ENCODE data around the gene LRRC56.

Gene LRRC56

GRCh38 chr11:501683-502287 is 35.5 kb upstream of the LRRC56 start:
- in situ Hi-C loops (cut with HindIII; ENCODE audit: low sequenced_read_pairs) = no loop called here
- H3K4me3 ChIP-seq (ENCODE audit: low read depth, low read length) = no peak overlapping the region
- no peak for DNase-seq (ENCODE audit: low read depth, low spot score)
- TF ChIP-seq, protein P1, sequence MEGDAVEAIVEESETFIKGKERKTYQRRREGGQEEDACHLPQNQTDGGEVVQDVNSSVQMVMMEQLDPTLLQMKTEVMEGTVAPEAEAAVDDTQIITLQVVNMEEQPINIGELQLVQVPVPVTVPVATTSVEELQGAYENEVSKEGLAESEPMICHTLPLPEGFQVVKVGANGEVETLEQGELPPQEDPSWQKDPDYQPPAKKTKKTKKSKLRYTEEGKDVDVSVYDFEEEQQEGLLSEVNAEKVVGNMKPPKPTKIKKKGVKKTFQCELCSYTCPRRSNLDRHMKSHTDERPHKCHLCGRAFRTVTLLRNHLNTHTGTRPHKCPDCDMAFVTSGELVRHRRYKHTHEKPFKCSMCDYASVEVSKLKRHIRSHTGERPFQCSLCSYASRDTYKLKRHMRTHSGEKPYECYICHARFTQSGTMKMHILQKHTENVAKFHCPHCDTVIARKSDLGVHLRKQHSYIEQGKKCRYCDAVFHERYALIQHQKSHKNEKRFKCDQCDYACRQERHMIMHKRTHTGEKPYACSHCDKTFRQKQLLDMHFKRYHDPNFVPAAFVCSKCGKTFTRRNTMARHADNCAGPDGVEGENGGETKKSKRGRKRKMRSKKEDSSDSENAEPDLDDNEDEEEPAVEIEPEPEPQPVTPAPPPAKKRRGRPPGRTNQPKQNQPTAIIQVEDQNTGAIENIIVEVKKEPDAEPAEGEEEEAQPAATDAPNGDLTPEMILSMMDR (IDR thresholded peaks at IDR 0.05; ENCODE audit: low read depth, low read length) = no peak

- in situ Hi-C loops (cut with HindIII; ENCODE audit: low sequenced_read_pairs) = no loop called here
- no peak for DNase-seq (ENCODE audit: low read depth, low spot score)
- TF ChIP-seq, protein P1 (IDR thresholded peaks at IDR 0.05; ENCODE audit: low read depth, low read length) = no peak
- H3K4me3 ChIP-seq (ENCODE audit: low read depth, low read length) = no peak overlapping the region
Observed at GRCh38 chr11:502288-503178, 34.8 kb upstream of the LRRC56 start.

GRCh38 chr11:503179-503981 is 33.9 kb upstream of the LRRC56 start:
- peak overlapping the region; percentile 44 for H3K4me3 ChIP-seq (ENCODE audit: low read depth, low read length)
- in situ Hi-C loops (cut with HindIII; ENCODE audit: low sequenced_read_pairs) = no loop called here
- TF ChIP-seq, protein P1 (IDR thresholded peaks at IDR 0.05; ENCODE audit: low read depth, low read length) = no peak
- peak; percentile 18 for DNase-seq (ENCODE audit: low read depth, low spot score)

DNA sequence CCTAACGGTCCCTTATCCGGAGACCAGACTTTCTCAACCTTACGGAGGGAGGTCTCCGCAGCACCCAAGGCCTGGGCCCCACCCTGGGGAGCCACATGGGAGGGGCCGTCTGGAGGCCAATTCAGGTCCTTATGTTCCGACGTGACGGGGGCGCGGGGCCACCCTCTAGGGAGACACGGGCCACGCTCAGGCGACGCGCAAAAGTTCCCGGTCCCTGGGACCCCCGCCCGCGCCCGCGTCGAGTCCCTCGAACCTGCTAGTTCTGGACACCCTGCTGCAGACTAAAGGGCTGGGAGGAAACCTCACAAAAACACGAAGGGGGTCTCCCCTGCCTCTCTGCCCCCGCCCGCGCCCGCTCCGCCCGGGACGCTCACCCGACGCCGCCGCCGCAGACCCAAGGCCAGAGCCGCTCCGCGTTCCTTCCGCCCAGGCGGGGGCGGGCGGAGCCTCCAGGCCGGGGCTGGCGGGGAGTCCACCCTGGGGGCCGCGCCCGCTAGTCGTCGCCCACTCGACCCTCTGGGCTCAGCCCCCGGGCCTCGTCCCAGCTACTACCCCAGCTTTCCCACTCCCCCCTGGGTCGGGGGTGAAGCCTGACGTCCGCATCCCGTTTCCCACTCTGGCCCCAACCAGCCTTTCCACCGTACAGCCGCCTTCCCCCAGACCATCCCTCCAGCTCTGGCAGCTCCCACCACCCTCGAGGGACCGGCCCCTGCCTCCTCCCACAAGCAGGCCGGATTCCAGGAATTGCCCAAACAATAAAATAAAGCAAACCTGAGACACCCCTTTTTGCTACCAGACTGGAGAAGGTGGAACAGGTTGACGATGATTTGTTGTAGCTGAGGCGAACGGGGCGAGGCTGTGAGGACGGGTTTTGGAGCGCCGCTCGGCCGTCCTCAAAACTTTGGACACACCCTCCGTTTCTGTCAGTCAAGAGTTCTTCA is 33.0 kb upstream of the LRRC56 start:
- DNase-seq (ENCODE audit: low read depth, low spot score) = peak; percentile 17
- H3K4me3 ChIP-seq (ENCODE audit: low read depth, low read length) = peak overlapping the region; percentile 44
- TF ChIP-seq, protein P1 (IDR thresholded peaks at IDR 0.05; ENCODE audit: low read depth, low read length) = peak; percentile 1
- in situ Hi-C loops (cut with HindIII; ENCODE audit: low sequenced_read_pairs) = no loop called here

- in situ Hi-C loops (cut with HindIII; ENCODE audit: low sequenced_read_pairs) = no loop called here
- H3K4me3 ChIP-seq (ENCODE audit: low read depth, low read length) = peak overlapping the region; percentile 44
- TF ChIP-seq, protein P1 (IDR thresholded peaks at IDR 0.05; ENCODE audit: low read depth, low read length) = no peak
- DNase-seq (ENCODE audit: low read depth, low spot score) = no peak
Observed at GRCh38 chr11:504994-505344, 32.4 kb upstream of the LRRC56 start.
